Liver (tissue), 9 donors: Measurements from ENCODE around the gene PITPNM2. TPM values are rescaled to one million over a fixed set of nuclear protein-coding genes. Genes with fewer than 3 reads are reported as not detected.

Experiments used
- DNase-seq: peaks from one replicate; pipeline ENCODE4 v3.0.0-alpha.2; 2017; ENCODE audit warnings: low spot score
- H3K27ac ChIP-seq, 2 donors: one replicate each; pipeline ENCODE4 v1.7.0; 2013; ENCODE audit warnings: inconsistent platforms in 2 of 2, low read length in 2 of 2, control low read depth in 1 of 2, low read depth in 1 of 2, mild to moderate bottlenecking in 1 of 2
- H3K27me3 ChIP-seq, 4 donors: one replicate each; pipeline versions ENCODE4 v1.6.1 to v1.7.0; 2013; ENCODE audit warnings: low read length in 3 of 4, inconsistent platforms in 1 of 4, mild to moderate bottlenecking in 1 of 4, moderate library complexity in 1 of 4; ENCODE audit not compliant: control insufficient read depth in 4 of 4, insufficient read depth in 4 of 4
- H3K36me3 ChIP-seq, 4 donors: one replicate each; pipeline versions ENCODE4 v1.6.1 to v1.7.0; 2013; ENCODE audit warnings: low read length in 3 of 4, mild to moderate bottlenecking in 3 of 4, low read depth in 1 of 4, moderate library complexity in 1 of 4; ENCODE audit not compliant: control insufficient read depth in 4 of 4, insufficient read depth in 3 of 4
- H3K4me1 ChIP-seq, 4 donors: one replicate each; pipeline versions ENCODE4 v1.6.1 to v1.7.0; 2013; ENCODE audit warnings: low read length in 3 of 4, mild to moderate bottlenecking in 3 of 4, moderate library complexity in 1 of 4; ENCODE audit not compliant: control insufficient read depth in 4 of 4, insufficient read depth in 4 of 4
- H3K4me3 ChIP-seq, 3 donors: one replicate each; pipeline versions ENCODE4 v1.6.1 to v1.7.0; 2013; ENCODE audit warnings: low read length in 3 of 3, control low read depth in 1 of 3, low read depth in 1 of 3, mild to moderate bottlenecking in 1 of 3
- H3K9ac ChIP-seq, 2 donors: one replicate each; pipeline ENCODE4 v1.7.0; 2013; ENCODE audit warnings: low read length in 2 of 2, mild to moderate bottlenecking in 2 of 2, moderate library complexity in 2 of 2, control low read depth in 1 of 2, low read depth in 1 of 2
- H3K9me3 ChIP-seq, 4 donors: one replicate each; pipeline versions ENCODE4 v1.6.1 to v1.7.0; 2013; ENCODE audit warnings: low read length in 3 of 4; ENCODE audit not compliant: control insufficient read depth in 4 of 4
- EGR1 ChIP-seq, 2 donors: IDR thresholded peaks; 2 replicates each; pipeline ENCODE4 v1.6.1; 2016 to 2018; ENCODE audit warnings: antibody characterized with exemption in 2 of 2, low read depth in 2 of 2
- FOXA1 ChIP-seq: IDR thresholded peaks from 2 replicates; pipeline ENCODE4 v1.6.1; 2016; ENCODE audit warnings: antibody characterized with exemption
- FOXA2 ChIP-seq: IDR thresholded peaks from 2 replicates; pipeline ENCODE4 v1.6.1; 2016; ENCODE audit warnings: antibody characterized with exemption
- GABPA ChIP-seq, 2 donors: IDR thresholded peaks in 1 of 2; conservative IDR thresholded peaks in 1 of 2; 2 replicates each; pipeline ENCODE4 v1.6.1; 2016; ENCODE audit warnings: antibody characterized with exemption in 2 of 2, mild to moderate bottlenecking in 1 of 2, moderate library complexity in 1 of 2
- HNF4A ChIP-seq, 2 donors: conservative IDR thresholded peaks; 2 replicates each; pipeline ENCODE4 v1.6.1; 2016; ENCODE audit warnings: antibody characterized with exemption in 2 of 2, mild to moderate bottlenecking in 2 of 2
- HNF4G ChIP-seq: IDR thresholded peaks from 2 replicates; pipeline ENCODE4 v1.6.1; 2016; ENCODE audit warnings: antibody characterized with exemption
- JUND ChIP-seq, 2 donors: IDR thresholded peaks; 2 replicates each; pipeline ENCODE4 v1.6.1; 2016; ENCODE audit warnings: antibody characterized with exemption in 2 of 2
- NR2F2 ChIP-seq: IDR thresholded peaks from 2 replicates; pipeline ENCODE4 v1.6.1; 2016; ENCODE audit warnings: antibody characterized with exemption
- RAD21 ChIP-seq, 2 donors: IDR thresholded peaks; 2 replicates each; pipeline ENCODE4 v1.6.1; 2016; ENCODE audit warnings: antibody characterized with exemption in 2 of 2, mild to moderate bottlenecking in 2 of 2
- REST ChIP-seq: IDR thresholded peaks from 2 replicates; pipeline ENCODE4 v1.6.1; 2016; ENCODE audit warnings: antibody characterized with exemption, mild to moderate bottlenecking
- RXRA ChIP-seq, 2 donors: IDR thresholded peaks; 2 replicates each; pipeline ENCODE4 v1.6.1; 2017 to 2018; ENCODE audit warnings: antibody characterized with exemption in 2 of 2, mild to moderate bottlenecking in 1 of 2
- SP1 ChIP-seq: IDR thresholded peaks from 2 replicates; pipeline ENCODE4 v1.6.1; 2018; ENCODE audit warnings: antibody characterized with exemption, mild to moderate bottlenecking
- TAF1 ChIP-seq: conservative IDR thresholded peaks from 2 replicates; pipeline ENCODE4 v1.6.1; 2016; ENCODE audit warnings: antibody characterized with exemption, mild to moderate bottlenecking
- WGBS: extraction: QIAGEN DNeasy Blood & Tissue Kit; methylation state at CpG from one replicate; pipeline ENCODE4 v1.1.7; 2013; 5-methylcytosine and 5-hydroxymethylcytosine counted together
- polyA plus RNA-seq, 2 donors: library from polyadenylated mRNA; stranded (reverse) in 1 of 2; unstranded in 1 of 2; fragments of 200-250 nt in 1 of 2; fragments of >200 nt in 1 of 2; fragmentation: Nextera tagmentation in 1 of 2; extraction: Ambion mirVana in 1 of 2; gene quantifications; one replicate each; pipeline versions ENCODE4 v1.2.1 to v1.2.3, GENCODE V29; 2013 to 2015
- total RNA-seq, 2 donors: library from RNA; depleted of rRNA; stranded (reverse); fragments of >200 nt; gene quantifications; one replicate each; pipeline ENCODE4 v1.2.3, GENCODE V29; 2014
- TF ChIP-seq, protein P1 (sequence below): IDR thresholded peaks from 2 replicates; pipeline ENCODE4 v1.6.1; 2016; ENCODE audit warnings: antibody characterized with exemption
- TF ChIP-seq, protein P2 (sequence below): IDR thresholded peaks from 2 replicates; pipeline ENCODE4 v1.6.1; 2016; ENCODE audit warnings: antibody characterized with exemption
- donor health status: healthy.
- donor health status: healthy.
- donor health status: healthy.
- donor health status: healthy.
- donor health status: healthy.

The PITPNM2 gene
- total and polyA plus RNA-seq, 4 donors: 1.3 to 28.4 (median 5.1) TPM

DNA sequence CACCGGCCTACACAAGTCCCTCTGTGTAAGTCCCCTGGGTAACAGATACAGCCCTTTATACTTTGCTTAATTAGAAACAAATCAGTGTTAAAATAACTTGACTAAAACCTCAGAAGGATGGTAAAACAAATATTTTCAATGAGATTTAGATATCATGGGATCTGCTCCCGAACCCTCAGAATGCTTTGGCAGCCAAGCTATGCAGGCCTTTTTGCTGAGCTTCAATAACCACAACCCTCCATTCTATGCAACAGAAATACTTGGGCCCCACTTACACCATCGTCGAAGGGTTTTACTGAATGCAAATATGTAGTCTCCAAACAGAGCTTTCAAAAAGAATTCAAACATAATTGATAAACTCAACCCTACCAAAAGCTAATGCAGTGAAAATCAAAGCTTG lies 29.3 kb upstream of the PITPNM2 start:
- no peak overlapping the region for H3K9ac ChIP-seq
- H3K27ac ChIP-seq: no peak overlapping the region
- H3K27me3 ChIP-seq: no peaks in the 10 kb centered on the region
- no peaks in the 10 kb centered on the region for H3K9me3 ChIP-seq
- TF ChIP-seq GABPA (IDR thresholded peaks at IDR 0.05 in 1 of 2, conservative IDR thresholded peaks at IDR 0.05 in 1 of 2) (no peak), RAD21 (IDR thresholded peaks at IDR 0.05) (no peak)
- peaks cover 7 to 30% (median 19%) of the 10 kb centered on the region in 4 donors for H3K36me3 ChIP-seq
- no peaks in the 10 kb centered on the region for H3K4me1 ChIP-seq
- no peak overlapping the region for H3K4me3 ChIP-seq
- WGBS: over 99% methylated on average over 4 of the region's 4 CpGs
- DNase-seq: no peak

- Histone ChIP-seq H3K27me3 (no peaks in the 10 kb centered on the region), H3K9me3 (no peaks in the 10 kb centered on the region), H3K36me3 (peaks cover 0 to 18% (median 16%) of the 10 kb centered on the region in 4 donors), H3K27ac (no peak overlapping the region), H3K4me1 (peaks cover 1 to 12% (median 11%) of the 10 kb centered on the region in 4 donors), H3K4me3 (no peak overlapping the region), H3K9ac (no peak overlapping the region)
- no peak for DNase-seq
- TF ChIP-seq FOXA1 (no peak), HNF4G (no peak), JUND (IDR thresholded peaks at IDR 0.05) (no peak), FOXA2 (no peak), NR2F2 (no peak), RAD21 (IDR thresholded peaks at IDR 0.05) (no peak), REST (no peak)
- TF ChIP-seq, protein P1, sequence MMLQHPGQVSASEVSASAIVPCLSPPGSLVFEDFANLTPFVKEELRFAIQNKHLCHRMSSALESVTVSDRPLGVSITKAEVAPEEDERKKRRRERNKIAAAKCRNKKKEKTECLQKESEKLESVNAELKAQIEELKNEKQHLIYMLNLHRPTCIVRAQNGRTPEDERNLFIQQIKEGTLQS: no peak
- TF ChIP-seq, protein P2, sequence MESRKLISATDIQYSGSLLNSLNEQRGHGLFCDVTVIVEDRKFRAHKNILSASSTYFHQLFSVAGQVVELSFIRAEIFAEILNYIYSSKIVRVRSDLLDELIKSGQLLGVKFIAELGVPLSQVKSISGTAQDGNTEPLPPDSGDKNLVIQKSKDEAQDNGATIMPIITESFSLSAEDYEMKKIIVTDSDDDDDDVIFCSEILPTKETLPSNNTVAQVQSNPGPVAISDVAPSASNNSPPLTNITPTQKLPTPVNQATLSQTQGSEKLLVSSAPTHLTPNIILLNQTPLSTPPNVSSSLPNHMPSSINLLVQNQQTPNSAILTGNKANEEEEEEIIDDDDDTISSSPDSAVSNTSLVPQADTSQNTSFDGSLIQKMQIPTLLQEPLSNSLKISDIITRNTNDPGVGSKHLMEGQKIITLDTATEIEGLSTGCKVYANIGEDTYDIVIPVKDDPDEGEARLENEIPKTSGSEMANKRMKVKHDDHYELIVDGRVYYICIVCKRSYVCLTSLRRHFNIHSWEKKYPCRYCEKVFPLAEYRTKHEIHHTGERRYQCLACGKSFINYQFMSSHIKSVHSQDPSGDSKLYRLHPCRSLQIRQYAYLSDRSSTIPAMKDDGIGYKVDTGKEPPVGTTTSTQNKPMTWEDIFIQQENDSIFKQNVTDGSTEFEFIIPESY: no peak
- WGBS: 72% methylated on average over 5 of the region's 5 CpGs
Observed at GRCh38 chr12:123171967-123172366, 21.1 kb upstream of the PITPNM2 start.

DNA sequence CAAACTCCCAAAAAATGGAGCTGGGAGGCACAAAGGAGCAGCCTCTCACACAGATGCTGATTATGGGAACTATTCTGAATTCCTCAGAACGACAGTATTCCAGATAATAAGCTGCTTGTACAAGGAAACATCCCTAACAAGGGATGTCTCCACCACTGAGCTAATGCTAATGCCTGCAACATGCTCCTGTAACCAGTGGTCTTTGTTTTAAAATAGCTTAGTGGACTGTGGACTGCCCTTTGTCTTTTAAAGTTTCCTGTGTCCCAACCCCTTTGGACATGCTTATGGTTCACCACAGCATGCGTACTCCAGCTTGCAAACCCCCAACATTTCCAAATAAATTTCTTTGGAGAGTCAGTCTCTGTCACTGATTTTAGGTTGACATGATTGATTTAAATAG lies 16.4 kb upstream of the PITPNM2 start:
- H3K27me3 ChIP-seq: no peaks in the 10 kb centered on the region
- H3K36me3 ChIP-seq: peaks cover 2 to 15% (median 5%) of the 10 kb centered on the region in 4 donors
- H3K4me3 ChIP-seq: no peak overlapping the region
- no peak for DNase-seq
- H3K9ac ChIP-seq: no peak overlapping the region
- H3K27ac ChIP-seq: peak overlapping the region; percentile 6 to 59
- WGBS: 17% methylated on average over 2 of the region's 2 CpGs
- H3K4me1 ChIP-seq: peaks cover 3 to 43% (median 40%) of the 10 kb centered on the region in 4 donors
- H3K9me3 ChIP-seq: no peaks in the 10 kb centered on the region
- TF ChIP-seq EGR1 (IDR thresholded peaks at IDR 0.05; ENCODE audit: low read depth in 2 of 2) (no peak), SP1 (peak; percentile 81), HNF4G (peak; percentile 73), GABPA (IDR thresholded peaks at IDR 0.05 in 1 of 2, conservative IDR thresholded peaks at IDR 0.05 in 1 of 2) (no peak), FOXA2 (no peak), HNF4A (conservative IDR thresholded peaks at IDR 0.05) (peak; percentile 90 to 95), NR2F2 (no peak), RXRA (IDR thresholded peaks at IDR 0.05) (peak; percentile 59 to 60), TAF1 (no peak), REST (no peak), FOXA1 (no peak), RAD21 (IDR thresholded peaks at IDR 0.05) (peak in 1 of 2 donors; percentile 27)
- TF ChIP-seq, protein P1: no peak
- TF ChIP-seq, protein P2: no peak
